HG03442 (cell line): ENCODE measurements around the gene MRO.
"Not testable (repeated sequence)": the region's sequence is repeated elsewhere in the genome, so short reads cannot be mapped to it uniquely, and the experiment has no call there.

Experiments
- ATAC-seq: cut with Tn5 transposase; IDR thresholded peaks from one replicate; pipeline ENCODE4 v1.9.1; 2021; ENCODE audit warnings: mild to moderate bottlenecking, moderate library complexity; ENCODE audit not compliant: unreplicated experiment

The MRO gene

GRCh38 chr18:50836521-50836957 is 16.7 kb upstream of the MRO start:
- no peak for ATAC-seq

- ATAC-seq: not testable (repeated sequence)
These were observed 13.7 kb upstream of the MRO start for GRCh38 chr18:50833496-50833895.

- ATAC-seq: peak; percentile 75
These were observed 12.9 kb upstream of the MRO start for GRCh38 chr18:50832754-50833153.

GRCh38 chr18:50830544-50830943 is 10.7 kb upstream of the MRO start:
- no peak for ATAC-seq

GRCh38 chr18:50829644-50830043 is 9.8 kb upstream of the MRO start:
- no peak for ATAC-seq

GRCh38 chr18:50826027-50826426 is 6.2 kb upstream of the MRO start:
- ATAC-seq: no peak

GRCh38 chr18:50825621-50826020 is 5.8 kb upstream of the MRO start:
- ATAC-seq: no peak

- no peak for ATAC-seq
These were observed 2.9 kb upstream of the MRO start for GRCh38 chr18:50822756-50823155.

GRCh38 chr18:50820901-50821520 is 1.2 kb upstream of the MRO start:
- ATAC-seq: no peak

- ATAC-seq: no peak
These were observed 639 bp downstream of the MRO start for GRCh38 chr18:50819027-50819727.

- peak; percentile 39 for ATAC-seq
These were observed 3.2 kb downstream of the MRO start for GRCh38 chr18:50816419-50817166.

GRCh38 chr18:50814395-50814794 is 5.4 kb downstream of the MRO start:
- no peak for ATAC-seq

- no peak for ATAC-seq
These were observed 6.5 kb downstream of the MRO start for GRCh38 chr18:50813353-50813752.

GRCh38 chr18:50812834-50813233 is 7.0 kb downstream of the MRO start:
- ATAC-seq: no peak

GRCh38 chr18:50807176-50807575 is 12.6 kb downstream of the MRO start:
- no peak for ATAC-seq

- ATAC-seq: no peak
These were observed 13.6 kb downstream of the MRO start for GRCh38 chr18:50806208-50806616.

GRCh38 chr18:50805732-50806131 is 14.1 kb downstream of the MRO start:
- ATAC-seq: no peak

GRCh38 chr18:50803592-50803991 is 16.2 kb downstream of the MRO start:
- ATAC-seq: no peak

- ATAC-seq: no peak
These were observed 17.7 kb downstream of the MRO start for GRCh38 chr18:50802141-50802540.

GRCh38 chr18:50797142-50797541 is 22.7 kb downstream of the MRO start:
- ATAC-seq: no peak

- ATAC-seq: no peak
These were observed 23.3 kb downstream of the MRO start for GRCh38 chr18:50796495-50796894.
